HG03135 (cell line): ENCODE measurements around the gene IGFBP2.

ENCODE experiments used
- ATAC-seq: cut with Tn5 transposase; IDR thresholded peaks from one replicate; pipeline ENCODE4 v1.9.1; 2021; ENCODE audit warnings: mild to moderate bottlenecking, moderate library complexity; ENCODE audit not compliant: unreplicated experiment

Gene IGFBP2

GRCh38 chr2:216680951-216681629 lies 47.9 kb downstream of the IGFBP2 start:
- no peak for ATAC-seq

- ATAC-seq, result no peak
These were observed 48.5 kb downstream of the IGFBP2 start for GRCh38 chr2:216681683-216682082.

DNA sequence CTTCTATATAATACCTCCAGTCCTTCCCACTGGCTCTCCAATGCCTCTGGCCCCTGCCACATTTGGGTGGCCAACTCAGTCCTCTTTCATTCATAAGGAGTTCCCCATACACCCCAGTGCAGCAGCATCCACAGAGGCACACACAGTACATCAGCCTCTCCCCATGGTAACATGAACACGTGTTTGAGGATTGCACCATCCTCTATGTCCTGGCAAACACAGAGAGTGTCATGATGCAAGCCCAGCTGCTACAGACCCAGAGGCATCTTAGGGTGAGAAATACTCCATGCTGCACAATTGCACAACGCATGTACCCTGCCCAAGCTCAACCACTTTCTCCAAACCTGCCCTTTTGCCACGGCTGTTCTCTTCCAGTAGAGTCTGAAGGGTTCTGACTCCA lies 50.6 kb downstream of the IGFBP2 start:
- no peak for ATAC-seq

- no peak for ATAC-seq
These were observed 52.2 kb downstream of the IGFBP2 start for GRCh38 chr2:216685327-216685875.

DNA sequence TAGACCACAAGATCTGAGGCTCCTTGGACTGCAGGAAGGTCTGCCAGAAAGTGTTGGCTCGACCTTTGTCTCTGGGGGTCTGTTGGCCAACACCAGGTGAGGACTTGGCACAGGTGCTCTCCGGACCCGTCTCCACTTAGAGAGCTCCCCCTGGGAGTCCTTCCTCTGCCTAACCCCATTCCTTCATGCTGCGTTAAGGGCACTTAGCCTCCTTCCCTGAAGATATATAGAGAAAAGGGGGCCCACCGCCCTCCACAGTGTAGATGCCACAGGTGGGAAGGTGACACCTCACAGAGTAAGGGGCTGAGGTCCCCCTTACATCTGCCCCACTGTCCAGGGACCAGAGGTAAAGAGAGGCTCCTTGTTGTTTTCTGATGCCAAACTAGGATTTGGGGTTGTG lies 53.9 kb downstream of the IGFBP2 start:
- no peak for ATAC-seq

- no peak for ATAC-seq
These were observed 54.4 kb downstream of the IGFBP2 start for GRCh38 chr2:216687646-216688045.

DNA sequence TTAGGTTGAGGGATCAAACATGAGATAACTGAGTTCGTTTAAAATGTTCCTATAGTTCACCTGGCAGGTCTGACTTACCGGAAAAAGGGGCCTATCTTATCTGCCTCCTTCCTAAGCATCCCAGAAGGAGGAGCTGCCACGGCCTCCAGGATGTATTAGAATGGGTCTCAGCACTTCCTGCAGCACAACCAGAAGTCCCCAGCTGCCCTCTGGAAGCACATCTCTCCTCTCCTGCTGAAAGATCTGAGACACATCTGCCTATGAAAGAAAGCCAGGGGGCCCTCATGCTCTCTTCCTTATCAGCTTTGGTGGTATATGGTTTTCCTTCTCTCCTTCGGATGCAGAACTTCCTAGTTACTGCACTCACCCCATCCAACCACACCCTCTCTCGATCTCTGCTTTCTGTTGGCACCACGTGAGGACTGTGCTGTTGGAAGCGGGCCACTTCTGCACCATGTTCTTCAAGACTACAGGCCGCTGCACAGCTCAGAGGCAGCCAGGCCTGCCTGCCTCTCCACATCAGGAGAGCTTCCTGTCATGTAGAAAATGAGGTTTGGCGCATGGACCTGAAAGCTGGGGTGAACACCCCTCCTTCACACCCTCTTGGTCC lies 55.6 kb downstream of the IGFBP2 start:
- ATAC-seq, result no peak

- no peak for ATAC-seq
These were observed 56.2 kb downstream of the IGFBP2 start for GRCh38 chr2:216689397-216689796.

DNA sequence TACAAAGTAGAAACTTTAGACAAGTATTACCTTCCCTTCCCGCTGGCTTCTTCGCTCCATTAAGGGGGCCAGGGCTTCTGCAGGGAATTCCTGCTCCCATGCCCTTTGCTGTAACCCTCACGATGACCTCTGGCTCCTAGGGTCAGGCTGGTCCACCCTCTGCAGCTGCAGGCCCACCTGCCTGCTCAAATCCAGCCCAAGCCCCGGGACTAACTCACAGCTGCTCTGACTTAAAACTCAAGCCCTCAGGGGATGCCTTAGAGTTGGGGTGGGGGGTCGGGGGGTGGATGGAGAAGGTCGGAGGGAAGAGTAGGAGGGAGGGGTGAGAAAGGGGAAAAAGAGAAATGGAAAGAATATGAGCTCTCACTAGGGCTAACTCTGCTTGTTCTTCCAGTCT lies 57.2 kb downstream of the IGFBP2 start:
- ATAC-seq, result no peak

GRCh38 chr2:216690853-216691741 lies 57.9 kb downstream of the IGFBP2 start:
- no peak for ATAC-seq

DNA sequence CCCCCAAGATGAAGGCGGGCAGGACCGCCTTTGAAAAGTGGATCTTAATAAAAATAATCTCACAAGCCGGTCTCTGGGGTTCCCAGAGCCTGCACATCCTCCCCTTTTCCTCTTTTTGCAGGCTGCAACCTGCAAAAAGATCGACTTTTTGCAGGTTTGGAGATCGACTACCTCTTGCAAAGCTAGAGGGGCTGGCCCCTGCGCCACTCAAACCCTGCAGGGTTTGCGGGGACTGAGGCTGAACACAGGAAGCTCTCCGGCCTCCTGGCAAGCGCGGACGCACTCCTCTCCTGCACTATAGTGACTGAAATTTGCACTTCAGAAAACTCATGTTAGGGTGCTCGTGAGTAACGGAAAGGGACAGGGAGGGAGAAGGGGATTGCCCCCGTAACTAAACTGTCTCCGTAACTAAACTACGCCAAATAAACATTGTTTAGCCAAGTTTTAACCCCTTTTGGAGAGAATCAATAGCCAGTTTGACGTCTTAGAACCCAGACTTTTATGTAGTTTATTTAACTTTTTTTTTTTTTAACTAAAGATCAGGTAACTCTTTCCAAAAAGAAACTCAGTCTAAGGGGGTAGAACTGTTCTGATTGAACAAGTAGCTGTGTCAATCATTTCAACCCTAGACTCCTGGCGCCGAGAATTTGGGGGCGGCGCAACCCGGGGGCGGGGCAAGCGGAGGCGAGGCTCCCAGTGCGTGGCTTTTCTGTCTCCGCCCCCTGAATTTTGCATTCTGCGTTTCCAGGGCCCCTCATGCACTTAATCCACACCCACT lies 59.6 kb downstream of the IGFBP2 start:
- peak; percentile 57 for ATAC-seq

GRCh38 chr2:216693414-216694080 lies 60.3 kb downstream of the IGFBP2 start:
- no peak for ATAC-seq

GRCh38 chr2:216694082-216694825 lies 61.0 kb downstream of the IGFBP2 start:
- no peak for ATAC-seq

DNA sequence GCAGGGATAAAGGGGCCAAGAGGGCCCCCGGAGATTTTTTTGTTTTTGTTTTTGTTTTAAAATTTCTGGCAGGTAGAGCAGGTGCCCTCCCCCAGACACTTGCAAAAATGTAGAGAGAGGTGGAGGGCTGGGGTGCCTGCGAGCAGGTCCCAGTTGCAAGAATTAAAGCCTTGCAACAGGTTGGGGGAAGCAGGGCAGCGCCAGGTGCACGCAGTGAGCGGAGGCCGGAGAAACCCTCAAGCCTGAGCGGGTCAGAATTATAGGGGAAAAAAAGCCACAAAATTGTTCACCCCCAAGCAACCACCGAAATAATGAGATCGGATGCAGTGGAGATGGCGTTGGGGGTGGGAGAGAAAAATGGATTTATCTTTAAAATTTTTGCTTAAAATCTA lies 61.6 kb downstream of the IGFBP2 start:
- no peak for ATAC-seq

- ATAC-seq, result no peak
These were observed 62.2 kb downstream of the IGFBP2 start, which contains the start of gene IGFBP5 for GRCh38 chr2:216695401-216695821. Gene IGFBP5 (minus strand): TSS chr2:216695549. CDS start chr2:216694775, 774 bp downstream.

DNA sequence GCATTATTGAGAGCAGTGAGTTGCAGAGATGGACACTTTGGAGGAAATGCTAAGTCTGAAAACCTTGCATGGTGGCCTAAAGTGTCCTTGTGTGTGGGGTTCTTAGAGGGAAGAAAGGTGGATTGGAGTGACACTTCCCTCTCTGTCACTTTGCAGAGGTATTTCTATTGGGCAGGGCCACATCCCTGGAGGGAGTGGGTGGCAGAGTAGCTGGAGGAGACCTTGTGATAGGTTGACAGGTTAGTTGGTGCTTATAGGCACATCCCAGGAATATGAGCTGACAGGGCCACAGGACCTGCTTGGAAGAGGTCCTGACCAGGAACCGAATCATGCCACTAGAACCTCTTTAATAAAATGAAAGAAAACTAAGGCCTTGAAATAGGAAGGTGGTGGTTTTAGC lies 63.1 kb downstream of the IGFBP2 start:
- no peak for ATAC-seq

DNA sequence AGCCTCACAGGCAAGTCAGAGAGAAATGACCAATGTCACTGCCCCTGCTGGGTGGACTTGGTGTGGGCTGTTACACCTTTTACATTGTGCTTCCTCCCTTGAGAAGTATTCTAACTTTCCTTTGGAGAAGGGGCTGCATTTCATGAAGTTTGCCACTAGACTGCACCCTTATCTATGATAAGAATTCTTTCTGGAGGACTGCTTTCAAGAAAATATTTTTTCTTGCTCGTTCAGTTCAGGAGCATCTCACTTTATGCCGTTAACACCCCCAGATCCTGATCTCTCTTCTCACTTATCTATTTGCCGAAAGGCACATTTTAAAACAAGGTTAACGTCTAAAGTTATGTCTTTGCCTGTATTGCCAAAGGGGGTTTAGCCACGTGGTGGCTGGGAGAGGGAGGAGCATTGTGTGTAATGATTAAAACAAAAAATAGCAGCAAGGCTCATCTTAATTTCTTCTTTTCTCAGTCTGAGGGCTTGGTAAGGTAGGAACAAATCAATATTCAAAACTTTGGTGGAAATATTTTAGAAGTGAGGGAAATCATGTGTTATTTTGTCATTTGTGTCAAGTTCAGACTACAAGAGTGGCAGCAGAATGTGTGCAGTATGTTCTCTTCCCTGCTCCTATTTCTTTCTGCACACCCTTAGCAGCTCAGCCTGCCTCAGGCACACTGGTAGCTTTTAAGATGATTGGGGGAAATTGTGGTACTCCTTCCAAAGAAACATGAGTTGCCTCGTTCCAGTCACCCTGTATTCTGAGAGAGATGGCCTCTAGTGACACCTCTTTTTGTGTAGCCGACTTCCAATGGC lies 63.7 kb downstream of the IGFBP2 start:
- ATAC-seq, result no peak

- ATAC-seq, result no peak
These were observed 65.1 kb downstream of the IGFBP2 start for GRCh38 chr2:216698293-216698692.

DNA sequence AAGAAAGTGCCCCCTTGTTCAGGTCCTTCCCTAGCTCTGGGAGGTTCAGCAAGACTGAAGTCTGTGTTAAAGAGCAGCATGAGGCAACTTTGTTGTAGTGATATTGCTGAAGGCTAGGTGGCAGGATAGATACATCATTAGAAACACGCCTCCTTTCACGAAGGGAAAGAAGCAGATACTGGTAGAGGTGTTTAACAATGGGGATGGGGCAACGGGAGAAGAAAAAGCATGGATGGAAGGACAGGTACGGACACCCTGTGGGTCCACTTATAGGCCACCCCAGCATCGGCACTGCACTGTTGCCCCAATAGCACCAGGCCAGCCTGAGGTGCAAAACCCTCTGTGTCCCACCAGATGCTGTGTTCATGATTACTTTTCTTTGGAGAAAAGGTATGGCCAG lies 65.7 kb downstream of the IGFBP2 start:
- ATAC-seq, result no peak
